SK-N-SH treated with all-trans-retinoic acid at 6 μM for 48 hours (cell line): Measurements from ENCODE around the gene POLK.

Experiments used
- ATAC-seq: fragments of 200-7000 bp; cut with Tn5 transposase; 3 replicates; pipeline ENCODE4 v1.9.1; 2020; ENCODE audit warnings: mild to moderate bottlenecking, moderate library complexity
- ARNTL ChIP-seq: fragments of 450-650 bp; formaldehyde crosslinking; IDR thresholded peaks from 2 replicates; pipeline ENCODE4 v1.5.0; 2020; ENCODE audit warnings: low read depth, mild to moderate bottlenecking, moderate library complexity, borderline replicate concordance
- BACH2 ChIP-seq: fragments of 250-450 bp; sonication (Bioruptor Pico); IDR thresholded peaks from 2 replicates; pipeline ENCODE4 v1.9.0; 2021; ENCODE audit warnings: mild to moderate bottlenecking, borderline replicate concordance
- CSDC2 ChIP-seq: fragments of 250-450 bp; sonication (Bioruptor Pico); IDR thresholded peaks from 2 replicates; pipeline ENCODE4 v1.5.0; 2020; ENCODE audit warnings: mild to moderate bottlenecking, moderate library complexity
- ESRRG ChIP-seq: fragments of 250-450 bp; sonication (Bioruptor Pico); IDR thresholded peaks from 2 replicates; pipeline ENCODE4 v1.6.1; 2021; ENCODE audit warnings: mild to moderate bottlenecking
- GLIS3 ChIP-seq: fragments of 250-450 bp; sonication (Bioruptor Pico); IDR thresholded peaks from 2 replicates; pipeline ENCODE4 v1.5.0; 2020; ENCODE audit warnings: mild to moderate bottlenecking, moderate library complexity
- ISL1 ChIP-seq: fragments of 250-450 bp; sonication (Bioruptor Pico); IDR thresholded peaks from 2 replicates; pipeline ENCODE4 v2.1.2; 2022; ENCODE audit warnings: mild to moderate bottlenecking, moderate library complexity
- OSR1 ChIP-seq: fragments of 250-450 bp; sonication (Bioruptor Pico); IDR thresholded peaks from 2 replicates; pipeline ENCODE4 v1.8.0; 2022; ENCODE audit warnings: moderate library complexity, mild to moderate bottlenecking, inconsistent platforms
- PATZ1 ChIP-seq: fragments of 250-450 bp; sonication (Bioruptor Pico); IDR thresholded peaks from 2 replicates; pipeline ENCODE4 v1.8.0; 2020; ENCODE audit warnings: mild to moderate bottlenecking, moderate library complexity, borderline replicate concordance
- RARB ChIP-seq: fragments of 250-450 bp; sonication (Bioruptor Pico); IDR thresholded peaks from 2 replicates; pipeline ENCODE4 v1.8.0; 2021; ENCODE audit warnings: mild to moderate bottlenecking, moderate library complexity
- SNAI2 ChIP-seq: fragments of 250-450 bp; sonication (Bioruptor Pico); IDR thresholded peaks from 2 replicates; pipeline ENCODE4 v1.5.0; 2020; ENCODE audit warnings: mild to moderate bottlenecking, moderate library complexity
- TCF4 ChIP-seq: fragments of 250-450 bp; sonication (Bioruptor Pico); IDR thresholded peaks from 2 replicates; pipeline ENCODE4 v1.8.0; 2021; ENCODE audit warnings: mild to moderate bottlenecking, moderate library complexity, borderline replicate concordance
- TOX ChIP-seq: fragments of 250-450 bp; sonication (Bioruptor Pico); IDR thresholded peaks from 2 replicates; pipeline ENCODE4 v1.8.0; 2021; ENCODE audit warnings: mild to moderate bottlenecking, moderate library complexity, borderline replicate concordance
- TSHZ2 ChIP-seq: fragments of 250-450 bp; sonication (Bioruptor Pico); IDR thresholded peaks from 2 replicates; pipeline ENCODE4 v1.5.0; 2020; ENCODE audit warnings: mild to moderate bottlenecking, moderate library complexity
- ZC3H10 ChIP-seq: fragments of 250-450 bp; sonication (Bioruptor Pico); IDR thresholded peaks from 2 replicates; pipeline ENCODE4 v1.5.1; 2021; ENCODE audit warnings: mild to moderate bottlenecking, moderate library complexity
- ZFP3 ChIP-seq: fragments of 250-450 bp; sonication (Bioruptor Pico); IDR thresholded peaks from 2 replicates; pipeline ENCODE4 v1.5.0; 2020; ENCODE audit warnings: mild to moderate bottlenecking, moderate library complexity
- ZFP30 ChIP-seq: fragments of 450-650 bp; formaldehyde crosslinking; IDR thresholded peaks from 2 replicates; pipeline ENCODE4 v1.5.0; 2022; ENCODE audit warnings: mild to moderate bottlenecking, moderate library complexity
- ZNF565 ChIP-seq: fragments of 450-650 bp; formaldehyde crosslinking; conservative IDR thresholded peaks from 2 replicates; pipeline ENCODE4 v1.5.0; 2020; ENCODE audit warnings: low read depth, mild to moderate bottlenecking, moderate library complexity
- ZNF70 ChIP-seq: fragments of 450-650 bp; formaldehyde crosslinking; IDR thresholded peaks from 2 replicates; pipeline ENCODE4 v1.5.0; 2020; ENCODE audit warnings: mild to moderate bottlenecking, moderate library complexity
- ZNF8 ChIP-seq: fragments of 450-650 bp; formaldehyde crosslinking; IDR thresholded peaks from 2 replicates; pipeline ENCODE4 v1.5.0; 2020; ENCODE audit warnings: mild to moderate bottlenecking, moderate library complexity
- TF ChIP-seq, protein P1 (sequence below): fragments of 250-450 bp; sonication (Bioruptor Pico); IDR thresholded peaks from 2 replicates; pipeline ENCODE4 v1.8.0; 2021; ENCODE audit warnings: low read depth, mild to moderate bottlenecking, moderate library complexity, borderline replicate concordance
- TF ChIP-seq, protein P2 (sequence below): fragments of 250-450 bp; sonication (Bioruptor Pico); IDR thresholded peaks from 2 replicates; pipeline ENCODE4 v1.5.1; 2021; ENCODE audit warnings: mild to moderate bottlenecking, moderate library complexity

Gene POLK

GRCh38 chr5:75612901-75613300 is 101.2 kb downstream of the POLK start:
- TF ChIP-seq ZNF70 (CRISPR knock-in tag) (no peak), ISL1 (no peak), ESRRG (CRISPR knock-in tag) (no peak), BACH2 (no peak), OSR1 (no peak), PATZ1 (no peak), RARB (no peak), ZNF8 (CRISPR knock-in tag) (no peak), ARNTL (CRISPR knock-in tag) (no peak), GLIS3 (CRISPR knock-in tag) (no peak), ZFP30 (no peak), ZFP3 (CRISPR knock-in tag) (no peak)
- TF ChIP-seq, all 23 proteins: peak for 0
- ATAC-seq = no peak

GRCh38 chr5:75614176-75614575 is 102.5 kb downstream of the POLK start:
- no peak for ATAC-seq
- TF ChIP-seq ZFP30 (no peak), ZFP3 (CRISPR knock-in tag) (no peak), SNAI2 (CRISPR knock-in tag) (no peak), PATZ1 (no peak), BACH2 (no peak), OSR1 (no peak), CSDC2 (CRISPR knock-in tag) (no peak)
- TF ChIP-seq, protein P1, sequence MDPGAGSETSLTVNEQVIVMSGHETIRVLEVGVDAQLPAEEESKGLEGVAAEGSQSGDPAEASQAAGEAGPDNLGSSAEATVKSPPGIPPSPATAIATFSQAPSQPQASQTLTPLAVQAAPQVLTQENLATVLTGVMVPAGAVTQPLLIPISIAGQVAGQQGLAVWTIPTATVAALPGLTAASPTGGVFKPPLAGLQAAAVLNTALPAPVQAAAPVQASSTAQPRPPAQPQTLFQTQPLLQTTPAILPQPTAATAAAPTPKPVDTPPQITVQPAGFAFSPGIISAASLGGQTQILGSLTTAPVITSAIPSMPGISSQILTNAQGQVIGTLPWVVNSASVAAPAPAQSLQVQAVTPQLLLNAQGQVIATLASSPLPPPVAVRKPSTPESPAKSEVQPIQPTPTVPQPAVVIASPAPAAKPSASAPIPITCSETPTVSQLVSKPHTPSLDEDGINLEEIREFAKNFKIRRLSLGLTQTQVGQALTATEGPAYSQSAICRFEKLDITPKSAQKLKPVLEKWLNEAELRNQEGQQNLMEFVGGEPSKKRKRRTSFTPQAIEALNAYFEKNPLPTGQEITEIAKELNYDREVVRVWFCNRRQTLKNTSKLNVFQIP (CRISPR knock-in tag) = no peak

DNA sequence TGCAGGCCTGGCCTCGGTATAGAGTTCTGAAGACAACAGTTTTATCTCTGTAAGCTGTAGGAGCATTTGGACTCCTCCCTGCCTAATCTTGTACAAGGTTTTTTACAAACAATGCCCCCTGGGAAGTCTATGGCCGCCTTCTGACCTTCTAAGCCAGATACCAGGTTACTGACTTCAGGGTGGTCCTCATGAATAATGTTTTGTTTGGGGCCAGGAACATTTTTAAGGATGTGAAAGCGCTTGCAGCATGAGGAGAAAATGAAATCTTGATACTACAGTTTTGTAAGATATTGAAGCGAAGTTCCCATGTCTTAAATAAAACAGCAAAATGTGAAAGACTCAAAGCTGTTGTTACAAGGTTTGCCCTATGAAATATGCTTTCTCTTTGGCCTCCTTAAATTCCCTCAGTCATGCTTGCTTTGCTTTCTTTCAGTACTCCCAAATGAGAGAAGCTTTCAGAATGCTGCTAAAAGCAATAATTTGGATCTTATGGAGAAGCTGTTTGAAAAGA is 104.7 kb downstream of the POLK start:
- ATAC-seq = no peak
- TF ChIP-seq ZFP3 (CRISPR knock-in tag) = no peak
- no peak for TF ChIP-seq SNAI2 (CRISPR knock-in tag)
- TF ChIP-seq TOX (CRISPR knock-in tag) = no peak
- TF ChIP-seq ZC3H10 (CRISPR knock-in tag) = no peak

DNA sequence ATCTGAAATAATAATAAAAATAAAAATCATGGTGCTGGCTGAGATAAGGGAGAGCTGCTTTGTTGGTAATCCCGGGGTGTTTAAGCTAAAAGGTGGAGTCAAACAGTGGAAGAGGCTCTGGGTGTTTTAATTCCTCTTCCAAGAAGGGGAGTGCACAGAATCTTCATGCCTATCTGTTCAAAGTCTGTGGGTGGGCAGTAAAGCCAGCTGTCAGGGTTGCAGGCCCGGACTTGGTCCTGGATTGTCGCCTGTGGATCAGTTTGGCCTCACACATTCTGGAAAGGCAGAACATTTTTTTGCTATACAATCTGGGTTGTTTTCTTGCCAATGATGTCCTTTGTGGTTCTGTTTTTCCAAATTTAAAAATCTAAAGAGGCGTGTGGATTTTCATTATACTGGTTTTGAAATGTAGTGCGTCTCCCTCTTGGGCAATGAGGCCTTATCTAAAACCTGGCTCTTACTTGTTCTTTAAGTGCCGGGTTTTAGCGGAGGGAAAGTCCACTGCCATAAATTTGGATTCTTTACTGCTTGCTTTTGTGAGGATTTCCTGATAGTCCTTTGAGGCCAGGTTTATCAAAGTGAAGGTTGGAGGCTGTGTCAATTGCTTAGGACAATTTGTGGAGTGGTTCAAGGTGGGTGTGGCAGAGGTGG is 105.4 kb downstream of the POLK start:
- no peak for TF ChIP-seq ARNTL (CRISPR knock-in tag)
- TF ChIP-seq BACH2 = no peak
- TF ChIP-seq RARB = no peak
- no peak for TF ChIP-seq TCF4
- TF ChIP-seq, protein P2, sequence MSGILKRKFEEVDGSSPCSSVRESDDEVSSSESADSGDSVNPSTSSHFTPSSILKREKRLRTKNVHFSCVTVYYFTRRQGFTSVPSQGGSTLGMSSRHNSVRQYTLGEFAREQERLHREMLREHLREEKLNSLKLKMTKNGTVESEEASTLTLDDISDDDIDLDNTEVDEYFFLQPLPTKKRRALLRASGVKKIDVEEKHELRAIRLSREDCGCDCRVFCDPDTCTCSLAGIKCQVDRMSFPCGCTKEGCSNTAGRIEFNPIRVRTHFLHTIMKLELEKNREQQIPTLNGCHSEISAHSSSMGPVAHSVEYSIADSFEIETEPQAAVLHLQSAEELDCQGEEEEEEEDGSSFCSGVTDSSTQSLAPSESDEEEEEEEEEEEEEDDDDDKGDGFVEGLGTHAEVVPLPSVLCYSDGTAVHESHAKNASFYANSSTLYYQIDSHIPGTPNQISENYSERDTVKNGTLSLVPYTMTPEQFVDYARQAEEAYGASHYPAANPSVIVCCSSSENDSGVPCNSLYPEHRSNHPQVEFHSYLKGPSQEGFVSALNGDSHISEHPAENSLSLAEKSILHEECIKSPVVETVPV (CRISPR knock-in tag) = no peak
- no peak for TF ChIP-seq SNAI2 (CRISPR knock-in tag)
- TF ChIP-seq PATZ1 = no peak
- TF ChIP-seq ZFP3 (CRISPR knock-in tag) = no peak
- TF ChIP-seq GLIS3 (CRISPR knock-in tag) = no peak
- TF ChIP-seq, protein P1 (CRISPR knock-in tag) = no peak
- TF ChIP-seq ISL1 = no peak
- no peak for TF ChIP-seq ZFP30
- no peak for TF ChIP-seq TSHZ2 (CRISPR knock-in tag)
- TF ChIP-seq ESRRG (CRISPR knock-in tag) = no peak
- no peak for TF ChIP-seq ZNF565 (CRISPR knock-in tag)
- TF ChIP-seq ZNF8 (CRISPR knock-in tag) = no peak

More for the DNA sequence above, 105.4 kb downstream of the POLK start:
- no peak for ATAC-seq
